Measurements from ENCODE around the gene H2AZ1.

DNA sequence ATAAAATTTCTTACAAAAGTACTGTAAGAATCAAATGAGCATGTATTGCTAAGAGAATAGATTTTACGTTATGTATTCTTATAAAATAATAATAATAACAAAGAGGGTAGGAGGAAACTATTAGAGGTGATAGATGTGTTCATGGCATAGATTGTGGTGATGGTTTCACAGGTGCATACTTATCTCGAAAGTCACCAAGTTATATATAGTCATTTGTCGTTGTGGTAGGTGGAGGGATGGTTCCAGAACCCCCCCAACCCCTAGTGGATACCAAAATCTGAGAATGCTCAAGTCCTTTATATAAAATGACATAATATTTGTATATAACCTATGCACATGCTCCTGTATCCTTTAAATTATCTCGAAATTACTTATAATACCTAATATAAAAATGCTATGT is 36.7 kb upstream of the H2AZ1 start:
- TF ChIP-seq, protein P1, sequence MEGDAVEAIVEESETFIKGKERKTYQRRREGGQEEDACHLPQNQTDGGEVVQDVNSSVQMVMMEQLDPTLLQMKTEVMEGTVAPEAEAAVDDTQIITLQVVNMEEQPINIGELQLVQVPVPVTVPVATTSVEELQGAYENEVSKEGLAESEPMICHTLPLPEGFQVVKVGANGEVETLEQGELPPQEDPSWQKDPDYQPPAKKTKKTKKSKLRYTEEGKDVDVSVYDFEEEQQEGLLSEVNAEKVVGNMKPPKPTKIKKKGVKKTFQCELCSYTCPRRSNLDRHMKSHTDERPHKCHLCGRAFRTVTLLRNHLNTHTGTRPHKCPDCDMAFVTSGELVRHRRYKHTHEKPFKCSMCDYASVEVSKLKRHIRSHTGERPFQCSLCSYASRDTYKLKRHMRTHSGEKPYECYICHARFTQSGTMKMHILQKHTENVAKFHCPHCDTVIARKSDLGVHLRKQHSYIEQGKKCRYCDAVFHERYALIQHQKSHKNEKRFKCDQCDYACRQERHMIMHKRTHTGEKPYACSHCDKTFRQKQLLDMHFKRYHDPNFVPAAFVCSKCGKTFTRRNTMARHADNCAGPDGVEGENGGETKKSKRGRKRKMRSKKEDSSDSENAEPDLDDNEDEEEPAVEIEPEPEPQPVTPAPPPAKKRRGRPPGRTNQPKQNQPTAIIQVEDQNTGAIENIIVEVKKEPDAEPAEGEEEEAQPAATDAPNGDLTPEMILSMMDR (IDR thresholded peaks at IDR 0.05): no peak
- TF ChIP-seq POLR2A (IDR thresholded peaks at IDR 0.05): no peak
